H1 (cell line): ENCODE results near the gene SCN8A. TPM values are rescaled to one million over a fixed set of nuclear protein-coding genes. Genes with fewer than 3 reads are reported as not detected.

Experiments used
- CTCF ChIA-PET: fragments of 300-600 bp; sonication (Branson Sonifier 250); formaldehyde crosslinking; loops from one replicate; lab custom pipeline; 2021; ENCODE audit not compliant: partially characterized antibody; lab: Charles Lee
- POLR2A ChIA-PET: fragments of 300-600 bp; sonication (Branson Sonifier 250); formaldehyde crosslinking; loops from one replicate; lab custom pipeline; 2021; ENCODE audit warnings: inconsistent platforms; ENCODE audit not compliant: partially characterized antibody; lab: Charles Lee
- DNase-seq, 2 experiments: peaks; one replicate each; pipeline versions ENCODE4 v3.0.0 to v3.0.0-alpha.2; 2010 to 2022; ENCODE audit warnings: low spot score in 2 of 2, low read depth in 1 of 2, mixed read lengths in 1 of 2
- FAIRE-seq: peaks from 2 replicates; lab custom pipeline; 2011; peaks lifted over from hg19 to GRCh38; lab: Jason Lieb, UNC
- H2AFZ ChIP-seq: 2 replicates; pipeline ENCODE4 v1.8.1; 2012; ENCODE audit warnings: low read length, inconsistent platforms
- H2AK5ac ChIP-seq: 2 replicates; pipeline ENCODE4 v1.6.1; 2013; ENCODE audit warnings: low read depth, low read length
- H2BK120ac ChIP-seq: replicated peaks from 2 replicates; pipeline ENCODE3; 2013; ENCODE audit warnings: low read depth, low read length, inconsistent platforms
- H2BK12ac ChIP-seq: 2 replicates; pipeline ENCODE4 v1.6.1; 2013; ENCODE audit warnings: low read depth, low read length
- H2BK15ac ChIP-seq: 2 replicates; pipeline ENCODE4 v1.6.1; 2013; ENCODE audit warnings: low read length
- H2BK20ac ChIP-seq: 2 replicates; pipeline ENCODE4 v1.6.1; 2013; ENCODE audit warnings: low read length
- H2BK5ac ChIP-seq: 2 replicates; pipeline ENCODE4 v1.6.1; 2013; ENCODE audit warnings: low read depth, low read length
- H3K14ac ChIP-seq: 2 replicates; pipeline ENCODE4 v1.6.1; 2013; ENCODE audit warnings: inconsistent platforms; ENCODE audit not compliant: insufficient read length
- H3K18ac ChIP-seq: 2 replicates; pipeline ENCODE4 v1.6.1; 2013; ENCODE audit warnings: low read length; ENCODE audit errors: extremely low read depth
- H3K23ac ChIP-seq: 2 replicates; pipeline ENCODE4 v1.6.1; 2013; ENCODE audit warnings: inconsistent platforms; ENCODE audit not compliant: insufficient read length
- H3K23me2 ChIP-seq: 2 replicates; pipeline ENCODE4 v1.6.1; 2013; ENCODE audit warnings: low read depth, low read length
- H3K27ac ChIP-seq: 2 replicates; pipeline ENCODE4 v1.6.1; 2011; ENCODE audit warnings: low read depth, low read length, inconsistent platforms
- H3K27me3 ChIP-seq, 4 experiments: replicated peaks in 1 of 4; 1 replicate in 1 of 4; 2 replicates in 3 of 4; pipeline versions ENCODE4 v1.6.1 to v1.8.1; 2011 to 2013; ENCODE audit warnings: low read length in 3 of 4, mild to moderate bottlenecking in 3 of 4, inconsistent platforms in 2 of 4, mixed read lengths in 2 of 4, moderate library complexity in 1 of 4; ENCODE audit not compliant: control insufficient read depth in 3 of 4, insufficient read depth in 3 of 4; ENCODE audit errors: extremely low read depth in 1 of 4
- H3K36me3 ChIP-seq, 4 experiments: 2 replicates each; pipeline versions ENCODE4 v1.6.1 to v1.8.1; 2011 to 2013; ENCODE audit warnings: mild to moderate bottlenecking in 4 of 4, low read length in 3 of 4, moderate library complexity in 2 of 4, control low read depth in 1 of 4, inconsistent platforms in 1 of 4; ENCODE audit not compliant: insufficient read depth in 4 of 4, control insufficient read depth in 2 of 4
- H3K4ac ChIP-seq: replicated peaks from 2 replicates; pipeline ENCODE3; 2013; ENCODE audit warnings: low read length, low read depth, mixed read lengths, inconsistent platforms; ENCODE audit not compliant: insufficient read length
- H3K4me1 ChIP-seq, 4 experiments: replicated peaks in 1 of 4; 1 replicate in 1 of 4; 2 replicates in 3 of 4; pipeline versions ENCODE4 v1.6.1 to v1.8.1; 2011 to 2013; ENCODE audit warnings: low read length in 3 of 4, inconsistent platforms in 2 of 4, mixed read lengths in 1 of 4; ENCODE audit not compliant: insufficient read depth in 4 of 4, control insufficient read depth in 3 of 4
- H3K4me2 ChIP-seq, 2 experiments: 2 replicates each; pipeline versions ENCODE4 v1.6.1 to v1.8.1; 2011 to 2013; ENCODE audit warnings: low read depth in 2 of 2, low read length in 2 of 2, control low read depth in 1 of 2, inconsistent platforms in 1 of 2, mild to moderate bottlenecking in 1 of 2; ENCODE audit not compliant: insufficient read depth in 1 of 2
- H3K4me3 ChIP-seq, 4 experiments: fragments of 200-600, 300-600 bp in 1 of 4; sonication (generic), shearing (Covaris generic), sonication (Bioruptor Twin) in 1 of 4; 2 replicates each; pipeline versions ENCODE4 v1.5.1 to v1.8.1; 2011 to 2016; ENCODE audit warnings: low read length in 4 of 4, low read depth in 3 of 4, control low read depth in 2 of 4, inconsistent platforms in 2 of 4, mild to moderate bottlenecking in 2 of 4, mixed read lengths in 1 of 4, moderate library complexity in 1 of 4; ENCODE audit not compliant: insufficient read depth in 2 of 4; ENCODE audit errors: extremely low read depth in 1 of 4
- H3K56ac ChIP-seq: replicated peaks from 2 replicates; pipeline ENCODE3; 2013; ENCODE audit warnings: low read depth, mild to moderate bottlenecking, mixed read lengths, low read length, inconsistent platforms; ENCODE audit not compliant: insufficient read length
- H3K79me1 ChIP-seq: 2 replicates; pipeline ENCODE4 v1.6.1; 2013; ENCODE audit warnings: low read depth, low read length, control low read depth
- H3K79me2 ChIP-seq, 2 experiments: 2 replicates each; pipeline versions ENCODE4 v1.6.1 to v1.8.1; 2012 to 2013; ENCODE audit warnings: low read length in 2 of 2, mild to moderate bottlenecking in 2 of 2, inconsistent platforms in 1 of 2; ENCODE audit not compliant: insufficient read depth in 2 of 2, control insufficient read depth in 1 of 2
- H3K9ac ChIP-seq, 4 experiments: replicated peaks in 1 of 4; 1 replicate in 1 of 4; 2 replicates in 3 of 4; pipeline versions ENCODE4 v1.6.1 to v1.8.1; 2011 to 2013; ENCODE audit warnings: low read depth in 3 of 4, low read length in 3 of 4, control low read depth in 2 of 4, mild to moderate bottlenecking in 2 of 4, moderate library complexity in 2 of 4, inconsistent platforms in 1 of 4; ENCODE audit errors: extremely low read depth in 1 of 4
- H3K9me3 ChIP-seq, 2 experiments: 2 replicates each; pipeline versions ENCODE4 v1.6.1 to v1.8.1; 2012 to 2013; ENCODE audit warnings: mild to moderate bottlenecking in 2 of 2, moderate library complexity in 2 of 2, control low read depth in 1 of 2, inconsistent platforms in 1 of 2, low read depth in 1 of 2, low read length in 1 of 2, mixed read lengths in 1 of 2; ENCODE audit not compliant: insufficient read depth in 2 of 2
- H4K20me1 ChIP-seq, 2 experiments: replicated peaks in 1 of 2; 2 replicates each; pipeline versions ENCODE3 to v1.8.1; 2011 to 2013; ENCODE audit warnings: inconsistent platforms in 2 of 2, low read length in 2 of 2, mild to moderate bottlenecking in 1 of 2; ENCODE audit not compliant: insufficient read depth in 2 of 2, control insufficient read depth in 1 of 2
- H4K5ac ChIP-seq: 2 replicates; pipeline ENCODE4 v1.6.1; 2013; ENCODE audit warnings: low read length, low read depth, mixed read lengths, inconsistent platforms; ENCODE audit not compliant: insufficient read length
- H4K8ac ChIP-seq: 2 replicates; pipeline ENCODE4 v1.8.0; 2013; ENCODE audit warnings: mild to moderate bottlenecking, moderate library complexity, low read length, inconsistent platforms; ENCODE audit not compliant: insufficient read depth; ENCODE audit errors: extremely low read depth
- H4K91ac ChIP-seq: replicated peaks from 2 replicates; pipeline ENCODE3; 2013; ENCODE audit warnings: low read length, mixed read lengths, inconsistent platforms; ENCODE audit not compliant: insufficient read length
- NRF1 ChIP-seq: IDR thresholded peaks from 2 replicates; pipeline ENCODE4 v1.6.1; 2011; ENCODE audit warnings: mild to moderate bottlenecking, low read depth, low read length, improper control_type of control experiment
- POLR2A ChIP-seq, 2 experiments: IDR thresholded peaks; 1 replicate in 1 of 2; 2 replicates in 1 of 2; pipeline ENCODE4 v1.6.1; 2011; ENCODE audit warnings: low read depth in 2 of 2, low read length in 2 of 2, mild to moderate bottlenecking in 2 of 2; ENCODE audit errors: control extremely low read depth in 1 of 2
- WGBS, 2 experiments: shearing (Covaris generic) in 1 of 2; methylation state at CpG; one replicate each; pipeline versions ENCODE4 v1.1.6 to v1.1.7; 2013 to 2015; ENCODE audit warnings: low lambda C conversion rate in 2 of 2, mixed read lengths in 2 of 2, inconsistent platforms in 1 of 2, low coverage in 1 of 2, missing lambda C conversion rate in 1 of 2; ENCODE audit not compliant: insufficient replicate concordance in 2 of 2, insufficient coverage in 1 of 2, insufficient read length in 1 of 2; ENCODE audit errors: extremely low coverage in 1 of 2, missing lambda C conversion rate in 1 of 2; 5-methylcytosine and 5-hydroxymethylcytosine counted together
- polyA plus RNA-seq, 7 experiments: library from polyadenylated mRNA; depleted of rRNA in 3 of 7; stranded (reverse) in 5 of 7; unstranded in 2 of 7; fragments of >200 nt in 5 of 7; fragments of 200-250 nt in 2 of 7; gene quantifications; 1 replicate in 5 of 7; 2 replicates in 1 of 7; 4 replicates in 1 of 7; pipeline versions ENCODE4 v1.2.1 to v1.2.3, GENCODE V29; 2011 to 2013; ENCODE audit warnings: missing spikeins in 2 of 7, mixed read lengths in 2 of 7
- total RNA-seq: library from RNA; stranded (reverse); fragmentation: NEBNext Ultra II Directional; extraction: Animal tissue kit (Norgen Biotek cat#: 25700); gene quantifications from 2 replicates; pipeline ENCODE4 v1.2.1, GENCODE V29; 2021

Gene SCN8A
- total and polyA plus RNA-seq, 2 of the 8 experiments (the other 6 are each of a cell fraction or from before 2014, with no cell fraction given), result 6.3 to 10.7 TPM

- FAIRE-seq (no peak), DNase-seq (no peak)
- Histone ChIP-seq H3K27me3 (peaks cover 0 to 53% (median 37%) of the 10 kb centered on the region in 4 experiments; a peak in 6 of 7 replicates), H2BK20ac (no peak overlapping the region), H3K23ac (no peak overlapping the region), H4K5ac (no peak overlapping the region), H3K18ac (no peak overlapping the region), H3K4me1 (peaks cover 0 to 12% (median 7%) of the 10 kb centered on the region in 4 experiments; a peak in 6 of 7 replicates), H3K4ac (no peak overlapping the region), H3K79me1 (no peaks in the 10 kb centered on the region; the same call in 1 of the 2 replicates), H3K9me3 (no peaks in the 10 kb centered on the region), H2AK5ac (no peak overlapping the region), H3K56ac (no peak overlapping the region), H3K27ac (no peak overlapping the region), H3K14ac (no peak overlapping the region), H3K4me2 (no peak overlapping the region), H3K4me3 (no peak overlapping the region), H3K23me2 (peaks cover 14% of the 10 kb centered on the region; the same call in 1 of the 2 replicates), H4K8ac (no peak overlapping the region), H2BK5ac (no peak overlapping the region), H3K79me2 (no peaks in the 10 kb centered on the region), H2BK15ac (no peak overlapping the region), H2AFZ (no peak overlapping the region), H3K36me3 (no peaks in the 10 kb centered on the region), H2BK12ac (no peak overlapping the region), H2BK120ac (no peak overlapping the region), H4K20me1 (peaks cover 0 to 5% of the 10 kb centered on the region in 2 experiments), H3K9ac (no peak overlapping the region), H4K91ac (no peak overlapping the region)
- WGBS, 2 experiments, result 89% methylated on average over 10 of the region's 10 CpGs; no CpG with 5 or more reads in 1 of the 2 experiments
- ChIA-PET POLR2A (interaction anchor here (1.2 to 3.2 kb wide), 3 partner anchors 15 to 46 kb away, joined by 4 to 14 read pairs (median 5); no protein-coding TSS in a partner anchor), CTCF (interaction anchor here (0.6 to 9.0 kb wide), 11 partner anchors 7 to 396 kb away, joined by 3 to 139 read pairs (median 4); no protein-coding TSS in a partner anchor)
- TF ChIP-seq NRF1 (no peak), POLR2A (IDR thresholded peaks at IDR 0.05; ENCODE audit: control extremely low read depth in 1 of 2, low read depth in 2 of 2, low read length in 2 of 2) (peak in 1 of 2 experiments; percentile 13; a peak in 1 of 3 replicates)
Measured at GRCh38 chr12:51817027-51817953, 226.3 kb downstream of the SCN8A start.
